PC-9 (cell line): ENCODE data around the gene ABLIM2. TPM values are rescaled to one million over a fixed set of nuclear protein-coding genes. Genes with fewer than 3 reads are reported as not detected.
"Not testable (repeated sequence)": the region's sequence is repeated elsewhere in the genome, so short reads cannot be mapped to it uniquely, and the experiment has no call there.

Experiments used
- BruUV-seq: library from RNA; stranded (reverse); fragments of 400-500 nt; replicated peaks from 2 replicates; lab custom pipeline; 2021; lab: Mats Ljungman, UMichigan
- CTCF ChIA-PET: fragments of 300-600 bp; sonication (Branson Sonifier 250); formaldehyde crosslinking; loops from one replicate; lab custom pipeline; 2022; ENCODE audit warnings: antibody characterized with exemption; lab: Charles Lee
- POLR2A ChIA-PET: fragments of 300-600 bp; sonication (Branson Sonifier 250); formaldehyde crosslinking; loops from one replicate; lab custom pipeline; 2022; ENCODE audit warnings: antibody characterized with exemption; ENCODE audit not compliant: unreplicated experiment; lab: Charles Lee
- DNase-seq, 2 experiments: peaks; one replicate each; pipeline versions ENCODE4 v3.0.0 to v3.0.0-alpha.2; 2015 to 2022; ENCODE audit warnings: mixed read lengths in 1 of 2
- H2AFZ ChIP-seq: fragments of 200-600 bp; sonication (generic); 2 replicates; pipeline ENCODE4 v1.8.1; 2017; ENCODE audit warnings: antibody characterized with exemption
- H3F3A ChIP-seq: fragments of 200-600 bp; sonication (generic); 2 replicates; pipeline ENCODE4 v1.8.1; 2017; ENCODE audit warnings: antibody characterized with exemption, mild to moderate bottlenecking, low read depth; ENCODE audit not compliant: insufficient read depth
- H3K27ac ChIP-seq: fragments of 200-600 bp; sonication (generic); 2 replicates; pipeline ENCODE4 v1.6.1; 2016; ENCODE audit warnings: mixed run types
- H3K27me3 ChIP-seq: fragments of 200-600 bp; sonication (generic); 2 replicates; pipeline ENCODE4 v1.6.1; 2016; ENCODE audit warnings: low read depth, mixed run types; ENCODE audit not compliant: insufficient read depth
- H3K36me3 ChIP-seq: fragments of 200-600 bp; sonication (generic); 2 replicates; pipeline ENCODE4 v1.6.1; 2016; ENCODE audit warnings: low read depth, mixed run types
- H3K4me1 ChIP-seq: fragments of 200-600 bp; sonication (generic); replicated peaks from 2 replicates; pipeline ENCODE4 v1.6.1; 2016; ENCODE audit warnings: mixed run types; ENCODE audit not compliant: insufficient read depth
- H3K4me2 ChIP-seq: fragments of 200-600 bp; sonication (generic); 2 replicates; pipeline ENCODE4 v1.6.1; 2017; ENCODE audit warnings: mixed run types
- H3K4me3 ChIP-seq: fragments of 200-600 bp; sonication (generic); 2 replicates; pipeline ENCODE4 v1.6.1; 2016; ENCODE audit warnings: mixed run types
- H3K79me2 ChIP-seq: fragments of 200-600 bp; sonication (generic); 2 replicates; pipeline ENCODE4 v1.6.1; 2017; ENCODE audit warnings: low read depth, mixed run types
- H3K9me2 ChIP-seq: fragments of 200-600 bp; sonication (generic); 2 replicates; pipeline ENCODE4 v1.8.1; 2017; ENCODE audit warnings: mild to moderate bottlenecking; ENCODE audit not compliant: insufficient read depth
- H3K9me3 ChIP-seq: fragments of 200-600 bp; sonication (generic); 2 replicates; pipeline ENCODE4 v1.8.1; 2016; ENCODE audit warnings: low read depth; ENCODE audit not compliant: insufficient read depth
- H4K20me1 ChIP-seq: fragments of 200-600 bp; sonication (generic); 2 replicates; pipeline ENCODE4 v1.8.1; 2017; ENCODE audit not compliant: insufficient read depth
- CTCF ChIP-seq: fragments of 200-600 bp; sonication (generic); conservative IDR thresholded peaks from 2 replicates; pipeline ENCODE4 v1.6.1; 2017; ENCODE audit warnings: mixed run types, antibody characterized with exemption, mild to moderate bottlenecking, moderate library complexity
- EZH2 ChIP-seq: fragments of 200-600 bp; sonication (generic); IDR thresholded peaks from 2 replicates; pipeline ENCODE4 v1.8.0; 2017; ENCODE audit warnings: antibody characterized with exemption, low read depth
- intact Hi-C: fragments of 100-400 bp; cut with micrococcal nuclease; formaldehyde crosslinking; loops from one replicate; pipeline ENCODE4 v1.10.0; 2022; ENCODE audit not compliant: unreplicated experiment
- total RNA-seq: library from RNA; stranded (reverse); gene quantifications from 2 replicates; pipeline ENCODE4 v1.2.3, GENCODE V29; 2021

The ABLIM2 gene
- total RNA-seq, 1 experiment from 2014 or later: 1.6 TPM

- CTCF ChIA-PET: interaction anchor here (0.6 kb wide), 1 partner anchor 77 kb away, joined by 6 read pairs; no protein-coding TSS in a partner anchor
- DNase-seq: no peak
- intact Hi-C loops: no loop called here
- Histone ChIP-seq H4K20me1 (no peaks in the 10 kb centered on the region), H3K9me3 (no peaks in the 10 kb centered on the region), H3K27me3 (no peaks in the 10 kb centered on the region), H3K9me2 (no peaks in the 10 kb centered on the region), H3K36me3 (no peaks in the 10 kb centered on the region), H2AFZ (no peak overlapping the region), H3K4me3 (no peak overlapping the region), H3K4me2 (no peak overlapping the region), H3K27ac (no peak overlapping the region), H3K4me1 (peaks cover 28% of the 10 kb centered on the region), H3F3A (peaks cover 20% of the 10 kb centered on the region), H3K79me2 (no peaks in the 10 kb centered on the region)
- no TSS peak for BruUV-seq
- POLR2A ChIA-PET: interaction anchor here (0.6 kb wide), 1 partner anchor 70 kb away, joined by 6 read pairs; no protein-coding TSS in a partner anchor
- TF ChIP-seq EZH2: no peak
- TF ChIP-seq CTCF: no peak
These were observed 212.8 kb downstream of the ABLIM2 start for GRCh38 chr4:7945709-7946380.

- H3K4me2 ChIP-seq: no peak overlapping the region
- H3K27ac ChIP-seq: no peak overlapping the region
- no peaks in the 10 kb centered on the region for H3K9me2 ChIP-seq
- no peaks in the 10 kb centered on the region for H4K20me1 ChIP-seq
- ChIA-PET POLR2A (no interaction called here), CTCF (no interaction called here)
- peaks cover 38% of the 10 kb centered on the region for H3K4me1 ChIP-seq
- H3K79me2 ChIP-seq: no peaks in the 10 kb centered on the region; the same call in 1 of the 2 replicates
- H3K36me3 ChIP-seq: no peaks in the 10 kb centered on the region
- no peak for TF ChIP-seq CTCF
- TF ChIP-seq EZH2: no peak
- peaks cover 30% of the 10 kb centered on the region for H3F3A ChIP-seq
- H3K4me3 ChIP-seq: no peak overlapping the region
- no peak overlapping the region for H2AFZ ChIP-seq
- no TSS peak for BruUV-seq
- no peaks in the 10 kb centered on the region for H3K27me3 ChIP-seq
- no peaks in the 10 kb centered on the region for H3K9me3 ChIP-seq
- no peak for DNase-seq
- intact Hi-C loops: no loop called here
These were observed 213.9 kb downstream of the ABLIM2 start for GRCh38 chr4:7944599-7945220.

GRCh38 chr4:7943688-7944087 is 214.9 kb downstream of the ABLIM2 start:
- H3K9me2 ChIP-seq, H3K36me3 ChIP-seq, H3K27me3 ChIP-seq, H3K79me2 ChIP-seq, H3K4me3 ChIP-seq, H2AFZ ChIP-seq, H3K27ac ChIP-seq, BruUV-seq, CTCF ChIA-PET, POLR2A ChIA-PET, H3K9me3 ChIP-seq, H4K20me1 ChIP-seq, DNase-seq, H3K4me2 ChIP-seq, intact Hi-C loops: not testable (repeated sequence)
- H3F3A ChIP-seq: peaks cover 30% of the 10 kb centered on the region
- H3K4me1 ChIP-seq: peaks cover 38% of the 10 kb centered on the region
